Body of pancreas (tissue), 4 donors: ENCODE results near the gene HSPA12B.

Source experiments
- CTCF ChIP-seq, 7 experiments: fragments of 450-650 bp in 4 of 7; fragments of 200-600 bp in 3 of 7; sonication (generic) in 3 of 7; IDR thresholded peaks; one replicate each; pipeline ENCODE4 v1.5.1; 2016 to 2019; ENCODE audit warnings: antibody characterized with exemption in 7 of 7
- POLR2A ChIP-seq, 3 donors: fragments of 450-650 bp; IDR thresholded peaks; one replicate each; pipeline ENCODE4 v1.6.1; 2016; ENCODE audit warnings: antibody characterized with exemption in 3 of 3, mild to moderate bottlenecking in 2 of 3

GRCh38 chr20:3800256-3800877, 67.9 kb downstream of the HSPA12B start:
- TF ChIP-seq CTCF (IDR thresholded peaks at IDR 0.05) (no peak), POLR2A (IDR thresholded peaks at IDR 0.05) (no peak)
